Activated naive CD8-positive, alpha-beta T cell treated with anti-CD3 and anti-CD28 coated beads, Interleukin-2, amount 10 ng/mL, durations not matched to agents 7 days and 5 days (primary cell): Measurements from ENCODE around the gene PEF1. TPM values are rescaled to one million over a fixed set of nuclear protein-coding genes. Genes with fewer than 3 reads are reported as not detected.

Experiments used
- ATAC-seq: fragments of 150-1000 bp; cut with Tn5 transposase; one replicate; pipeline ENCODE4 v1.10.0; 2021; ENCODE audit warnings: low read depth, moderate library complexity
- POLR2A ChIA-PET: fragments of 350-600 bp; sonication (Branson Sonifier 250); formaldehyde crosslinking; loops from one replicate; lab custom pipeline; 2021; ENCODE audit warnings: antibody characterized with exemption; lab: Charles Lee
- DNase-seq: peaks from one replicate; pipeline ENCODE4 v3.0.0; 2021
- H3K27ac Mint-ChIP-seq: one replicate; pipeline ENCODE4 v1.8.0; 2022; ENCODE audit warnings: mild to moderate bottlenecking, mixed read lengths
- H3K27me3 Mint-ChIP-seq: one replicate; pipeline ENCODE4 v1.8.0; 2022; ENCODE audit warnings: mild to moderate bottlenecking, moderate library complexity, mixed read lengths
- H3K36me3 Mint-ChIP-seq: one replicate; pipeline ENCODE4 v1.8.0; 2021; ENCODE audit warnings: mild to moderate bottlenecking, mixed read lengths
- H3K4me1 Mint-ChIP-seq: one replicate; pipeline ENCODE4 v1.8.0; 2021; ENCODE audit warnings: mixed read lengths
- H3K4me3 Mint-ChIP-seq: one replicate; pipeline ENCODE4 v1.8.0; 2022; ENCODE audit warnings: mild to moderate bottlenecking, moderate library complexity, mixed read lengths
- H3K9me3 Mint-ChIP-seq: one replicate; pipeline ENCODE4 v1.8.0; 2021; ENCODE audit warnings: mixed read lengths
- total RNA-seq, 2 experiments: library from RNA; stranded (reverse); gene quantifications; one replicate each; pipeline ENCODE4 v1.2.3, GENCODE V29; 2021

Gene PEF1
- total RNA-seq, 2 experiments from 2014 or later = 47.2 TPM

DNA sequence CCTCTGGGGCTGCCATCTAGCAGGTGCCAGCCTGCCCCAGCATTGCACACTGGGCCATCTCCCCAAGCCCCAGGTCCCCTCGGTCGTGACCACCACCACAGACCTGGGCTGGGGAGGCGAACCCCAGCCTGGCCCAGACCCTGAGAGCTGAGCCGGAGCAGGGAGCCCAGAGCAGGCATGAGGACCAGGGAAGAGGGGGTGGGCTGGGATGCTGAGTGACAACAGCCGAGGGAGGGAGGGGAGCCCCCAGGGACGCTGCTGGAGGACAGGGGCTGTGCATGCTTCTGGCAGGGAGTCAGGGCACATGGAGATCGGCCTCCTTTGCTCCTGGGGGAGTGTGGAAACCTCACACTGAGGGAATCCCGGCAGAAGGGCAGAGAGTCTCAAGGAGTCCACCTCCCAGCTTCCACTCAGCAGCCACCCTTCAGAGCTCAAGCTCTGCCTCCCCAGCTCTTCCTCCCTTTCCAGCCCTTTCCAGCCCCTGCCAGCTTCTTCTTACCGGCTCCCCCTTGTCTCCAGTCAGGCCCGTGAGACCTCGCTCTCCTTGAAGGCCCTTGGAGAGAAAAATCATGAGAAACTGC lies 23.7 kb upstream of the PEF1 start:
- Mint-ChIP-seq H3K4me1 (peaks cover 9% of the 10 kb centered on the region), H3K4me3 (no peak overlapping the region), H3K27ac (no peak overlapping the region), H3K9me3 (no peaks in the 10 kb centered on the region), H3K27me3 (peaks cover 26% of the 10 kb centered on the region), H3K36me3 (no peaks in the 10 kb centered on the region)
- POLR2A ChIA-PET = no interaction called here
- no peak for DNase-seq
- ATAC-seq = no peak

DNA sequence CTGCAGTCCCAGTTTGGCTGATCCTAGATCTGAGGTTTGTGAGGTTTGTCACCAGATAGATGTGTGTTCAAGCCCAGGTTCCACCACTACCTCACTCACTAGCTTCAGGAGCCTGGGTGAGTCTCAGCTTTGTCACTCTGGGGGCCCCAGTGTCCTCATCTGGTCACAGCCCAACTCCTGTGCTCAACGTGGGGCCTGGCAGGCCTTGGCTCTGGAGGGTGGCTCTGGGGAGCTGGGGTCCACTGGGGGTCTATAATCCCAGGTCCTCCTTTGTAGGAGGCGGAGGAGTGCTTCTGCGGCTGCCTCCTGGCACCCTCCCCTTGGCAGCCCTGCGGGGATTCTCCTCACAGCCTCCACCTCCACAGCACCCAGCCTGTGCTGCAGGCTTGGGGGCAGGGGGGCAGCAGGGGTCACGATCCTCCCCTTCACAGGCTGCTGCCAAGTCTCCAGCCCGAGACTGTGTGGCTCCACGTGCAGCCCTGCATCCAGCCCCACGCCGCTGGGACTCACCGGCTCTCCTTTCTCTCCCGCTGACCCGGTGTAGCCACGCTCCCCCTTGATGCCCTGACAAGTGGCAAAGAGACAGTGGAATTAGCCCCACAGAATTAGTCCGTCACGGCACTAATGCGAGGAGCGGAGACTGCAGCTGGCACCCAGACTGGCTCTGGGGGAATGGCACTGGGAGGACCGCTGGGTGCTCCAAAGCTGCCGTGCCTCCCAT lies 22.5 kb upstream of the PEF1 start:
- Mint-ChIP-seq H3K9me3 (no peaks in the 10 kb centered on the region), H3K27me3 (peaks cover 26% of the 10 kb centered on the region)

GRCh38 chr1:31666263-31666963 lies 21.7 kb upstream of the PEF1 start:
- H3K9me3 Mint-ChIP-seq = no peaks in the 10 kb centered on the region
- no peak for DNase-seq
- H3K27ac Mint-ChIP-seq = no peak overlapping the region
- peaks cover 9% of the 10 kb centered on the region for H3K4me1 Mint-ChIP-seq
- no peaks in the 10 kb centered on the region for H3K36me3 Mint-ChIP-seq
- POLR2A ChIA-PET = no interaction called here
- no peak overlapping the region for H3K4me3 Mint-ChIP-seq
- H3K27me3 Mint-ChIP-seq = peaks cover 24% of the 10 kb centered on the region
- no peak for ATAC-seq

More for the DNA sequence above, 22.5 kb upstream of the PEF1 start:
- H3K27ac Mint-ChIP-seq = no peak overlapping the region
- no peak for DNase-seq
- ATAC-seq = no peak
- POLR2A ChIA-PET = no interaction called here
- H3K4me3 Mint-ChIP-seq = no peak overlapping the region
- H3K4me1 Mint-ChIP-seq = peaks cover 9% of the 10 kb centered on the region
- H3K36me3 Mint-ChIP-seq = no peaks in the 10 kb centered on the region

GRCh38 chr1:31665234-31665878 lies 20.7 kb upstream of the PEF1 start:
- Mint-ChIP-seq H3K4me3 (no peak overlapping the region), H3K27ac (no peak overlapping the region), H3K36me3 (no peaks in the 10 kb centered on the region), H3K4me1 (peaks cover 7% of the 10 kb centered on the region), H3K9me3 (no peaks in the 10 kb centered on the region), H3K27me3 (peaks cover 19% of the 10 kb centered on the region)
- ATAC-seq (no peak), DNase-seq (no peak)
- POLR2A ChIA-PET = no interaction called here

DNA sequence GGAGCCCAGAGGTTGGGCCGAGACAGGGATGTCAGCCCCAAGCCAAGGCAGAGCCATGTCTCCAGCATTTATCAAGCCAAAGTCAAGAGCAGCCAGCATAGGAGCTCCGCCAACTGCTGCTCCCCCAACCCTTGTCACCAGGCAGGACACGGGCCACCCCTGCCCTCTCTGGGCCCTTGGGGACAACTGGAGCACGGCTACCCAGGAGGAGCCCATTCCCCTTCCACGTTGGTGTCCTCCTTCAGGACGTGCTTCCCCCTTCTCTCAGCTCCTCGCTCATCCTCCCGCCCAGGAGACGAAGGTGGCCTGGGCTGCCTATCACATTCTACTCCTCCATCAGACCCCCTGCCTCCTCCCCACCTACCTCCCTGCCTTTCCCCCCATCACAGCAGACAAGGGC lies 19.9 kb upstream of the PEF1 start:
- Mint-ChIP-seq H3K27ac (no peak overlapping the region), H3K4me3 (no peak overlapping the region), H3K36me3 (no peaks in the 10 kb centered on the region), H3K27me3 (peaks cover 10% of the 10 kb centered on the region), H3K4me1 (peaks cover 3% of the 10 kb centered on the region), H3K9me3 (no peaks in the 10 kb centered on the region)
- POLR2A ChIA-PET = interaction anchor here (1.0 to 1.2 kb wide), 2 partner anchors 20 to 124 kb away, joined by 3 to 5 read pairs; partner anchors contain the start of gene PEF1
- ATAC-seq (no peak), DNase-seq (no peak)

GRCh38 chr1:31663622-31664452 lies 19.2 kb upstream of the PEF1 start:
- Mint-ChIP-seq H3K4me1 (no peaks in the 10 kb centered on the region), H3K9me3 (no peaks in the 10 kb centered on the region), H3K4me3 (no peak overlapping the region), H3K27ac (peak overlapping the region; percentile 71), H3K36me3 (no peaks in the 10 kb centered on the region), H3K27me3 (peaks cover 3% of the 10 kb centered on the region)
- ATAC-seq (peak; percentile 21), DNase-seq (peak; percentile 76)
- POLR2A ChIA-PET = interaction anchor here (1.0 to 1.2 kb wide), 2 partner anchors 20 to 125 kb away, joined by 3 to 5 read pairs; partner anchors contain the start of gene PEF1

- no peak overlapping the region for H3K4me3 Mint-ChIP-seq
- no peak overlapping the region for H3K27ac Mint-ChIP-seq
- ATAC-seq (no peak), DNase-seq (no peak)
- H3K36me3 Mint-ChIP-seq = no peaks in the 10 kb centered on the region
- no peaks in the 10 kb centered on the region for H3K4me1 Mint-ChIP-seq
- H3K9me3 Mint-ChIP-seq = no peaks in the 10 kb centered on the region
- POLR2A ChIA-PET = interaction anchor here (0.9 kb wide), 1 partner anchor 127 kb away, joined by 5 read pairs; no protein-coding TSS in a partner anchor
- no peaks in the 10 kb centered on the region for H3K27me3 Mint-ChIP-seq
These were observed 17.8 kb upstream of the PEF1 start for GRCh38 chr1:31662463-31662862.

GRCh38 chr1:31661856-31662255 lies 17.2 kb upstream of the PEF1 start:
- POLR2A ChIA-PET = no interaction called here
- no peaks in the 10 kb centered on the region for H3K4me1 Mint-ChIP-seq
- H3K36me3 Mint-ChIP-seq = no peaks in the 10 kb centered on the region
- no peaks in the 10 kb centered on the region for H3K27me3 Mint-ChIP-seq
- H3K27ac Mint-ChIP-seq = no peak overlapping the region
- DNase-seq (no peak), ATAC-seq (no peak)
- no peaks in the 10 kb centered on the region for H3K9me3 Mint-ChIP-seq
- no peak overlapping the region for H3K4me3 Mint-ChIP-seq

GRCh38 chr1:31660871-31661455 lies 16.3 kb upstream of the PEF1 start:
- no peak for ATAC-seq
- no peak for DNase-seq
- Mint-ChIP-seq H3K36me3 (no peaks in the 10 kb centered on the region), H3K27me3 (no peaks in the 10 kb centered on the region), H3K27ac (no peak overlapping the region), H3K9me3 (no peaks in the 10 kb centered on the region), H3K4me3 (no peak overlapping the region), H3K4me1 (no peaks in the 10 kb centered on the region)
- POLR2A ChIA-PET = no interaction called here

GRCh38 chr1:31659889-31660288 lies 15.2 kb upstream of the PEF1 start:
- H3K4me1 Mint-ChIP-seq = no peaks in the 10 kb centered on the region
- DNase-seq (no peak), ATAC-seq (no peak)
- no peak overlapping the region for H3K27ac Mint-ChIP-seq
- no peaks in the 10 kb centered on the region for H3K27me3 Mint-ChIP-seq
- no peaks in the 10 kb centered on the region for H3K9me3 Mint-ChIP-seq
- POLR2A ChIA-PET = no interaction called here
- H3K4me3 Mint-ChIP-seq = no peak overlapping the region
- H3K36me3 Mint-ChIP-seq = no peaks in the 10 kb centered on the region

- ATAC-seq (no peak), DNase-seq (no peak)
- POLR2A ChIA-PET = no interaction called here
- H3K36me3 Mint-ChIP-seq = no peaks in the 10 kb centered on the region
- no peaks in the 10 kb centered on the region for H3K27me3 Mint-ChIP-seq
- no peak overlapping the region for H3K27ac Mint-ChIP-seq
- no peaks in the 10 kb centered on the region for H3K4me1 Mint-ChIP-seq
- H3K4me3 Mint-ChIP-seq = no peak overlapping the region
- no peaks in the 10 kb centered on the region for H3K9me3 Mint-ChIP-seq
These were observed 14.0 kb upstream of the PEF1 start for GRCh38 chr1:31658721-31659120.

GRCh38 chr1:31657972-31658510 lies 13.4 kb upstream of the PEF1 start:
- Mint-ChIP-seq H3K27me3 (no peaks in the 10 kb centered on the region), H3K4me1 (no peaks in the 10 kb centered on the region), H3K36me3 (no peaks in the 10 kb centered on the region), H3K9me3 (no peaks in the 10 kb centered on the region), H3K27ac (no peak overlapping the region), H3K4me3 (no peak overlapping the region)
- POLR2A ChIA-PET = no interaction called here
- no peak for ATAC-seq
- DNase-seq = no peak
